HUES6 (cell line): ENCODE results near the gene RBM38.

ENCODE experiments used
- H3K27ac ChIP-seq: 2 replicates; pipeline ENCODE4 v1.7.0; 2013; ENCODE audit warnings: low read depth, mild to moderate bottlenecking, low read length, inconsistent platforms
- H3K27me3 ChIP-seq: 2 replicates; pipeline ENCODE4 v1.6.1; 2013; ENCODE audit warnings: low read length; ENCODE audit not compliant: control insufficient read depth, insufficient read depth
- H3K36me3 ChIP-seq: 2 replicates; pipeline ENCODE4 v1.6.1; 2013; ENCODE audit warnings: low read length; ENCODE audit not compliant: control insufficient read depth, insufficient read depth
- H3K4me1 ChIP-seq: 2 replicates; pipeline ENCODE4 v1.6.1; 2013; ENCODE audit warnings: low read length; ENCODE audit not compliant: control insufficient read depth, insufficient read depth
- H3K4me3 ChIP-seq: 2 replicates; pipeline ENCODE4 v1.5.1; 2013; ENCODE audit warnings: low read depth, low read length
- H3K9ac ChIP-seq: one replicate; pipeline ENCODE4 v1.6.1; 2013; ENCODE audit warnings: mild to moderate bottlenecking, low read length
- H3K9me3 ChIP-seq: 2 replicates; pipeline ENCODE4 v1.6.1; 2013; ENCODE audit warnings: low read depth, low read length; ENCODE audit not compliant: control insufficient read depth, insufficient read depth

RBM38 gene

GRCh38 chr20:57352305-57352704, 38.9 kb upstream of the RBM38 start:
- no peaks in the 10 kb centered on the region for H3K27me3 ChIP-seq
- no peak overlapping the region for H3K27ac ChIP-seq
- no peaks in the 10 kb centered on the region; the same call in none of the 2 replicates for H3K36me3 ChIP-seq
- peak overlapping the region; percentile 100; the same call in 1 of the 2 replicates for H3K4me3 ChIP-seq
- 0 out of 2 replicates have a peak, but pooled peaks cover 6% of the 10 kb centered on the region for H3K4me1 ChIP-seq
- peak overlapping the region; percentile 26 for H3K9ac ChIP-seq
- H3K9me3 ChIP-seq, result no peaks in the 10 kb centered on the region

- Histone ChIP-seq H3K4me1 (0 out of 2 replicates have a peak, but pooled peaks cover 6% of the 10 kb centered on the region), H3K4me3 (no peak overlapping the region), H3K27ac (no peak overlapping the region), H3K27me3 (no peaks in the 10 kb centered on the region), H3K9me3 (no peaks in the 10 kb centered on the region), H3K9ac (no peak overlapping the region), H3K36me3 (no peaks in the 10 kb centered on the region; the same call in none of the 2 replicates)
Measured at GRCh38 chr20:57353351-57353750, 37.8 kb upstream of the RBM38 start.

- Histone ChIP-seq H3K4me3 (no peak overlapping the region), H3K27ac (no peak overlapping the region), H3K27me3 (no peaks in the 10 kb centered on the region), H3K4me1 (no peaks in the 10 kb centered on the region), H3K9ac (no peak overlapping the region), H3K9me3 (peaks cover 4% of the 10 kb centered on the region), H3K36me3 (peaks cover 37% of the 10 kb centered on the region)
Measured at GRCh38 chr20:57361517-57361916, 29.7 kb upstream of the RBM38 start.

GRCh38 chr20:57364451-57364850, 26.7 kb upstream of the RBM38 start:
- no peak overlapping the region for H3K4me3 ChIP-seq
- H3K27me3 ChIP-seq, result no peaks in the 10 kb centered on the region
- no peak overlapping the region for H3K27ac ChIP-seq
- no peaks in the 10 kb centered on the region for H3K4me1 ChIP-seq
- H3K36me3 ChIP-seq, result peaks cover 66% of the 10 kb centered on the region
- peaks cover 4% of the 10 kb centered on the region for H3K9me3 ChIP-seq
- H3K9ac ChIP-seq, result no peak overlapping the region

- Histone ChIP-seq H3K9ac (no peak overlapping the region), H3K9me3 (no peaks in the 10 kb centered on the region)
Measured at GRCh38 chr20:57369596-57369995, 21.6 kb upstream of the RBM38 start.

GRCh38 chr20:57370316-57370715, 20.9 kb upstream of the RBM38 start:
- Histone ChIP-seq H3K4me3 (no peak overlapping the region), H3K36me3 (peaks cover 100% of the 10 kb centered on the region), H3K4me1 (peaks cover 7% of the 10 kb centered on the region), H3K9ac (no peak overlapping the region), H3K27me3 (no peaks in the 10 kb centered on the region), H3K27ac (no peak overlapping the region), H3K9me3 (no peaks in the 10 kb centered on the region)

More at GRCh38 chr20:57369596-57369995, 21.6 kb upstream of the RBM38 start:
- Histone ChIP-seq H3K27ac (no peak overlapping the region), H3K4me3 (no peak overlapping the region), H3K36me3 (peaks cover 99% of the 10 kb centered on the region), H3K27me3 (no peaks in the 10 kb centered on the region), H3K4me1 (peaks cover 6% of the 10 kb centered on the region)

- Histone ChIP-seq H3K27ac (no peak overlapping the region), H3K4me3 (no peak overlapping the region), H3K4me1 (peaks cover 7% of the 10 kb centered on the region), H3K27me3 (no peaks in the 10 kb centered on the region), H3K9me3 (no peaks in the 10 kb centered on the region), H3K9ac (no peak overlapping the region), H3K36me3 (peaks cover 100% of the 10 kb centered on the region)
Measured at GRCh38 chr20:57371363-57371762, 19.8 kb upstream of the RBM38 start.

GRCh38 chr20:57372157-57372556, 19.0 kb upstream of the RBM38 start:
- Histone ChIP-seq H3K4me3 (no peak overlapping the region), H3K9me3 (no peaks in the 10 kb centered on the region), H3K36me3 (peaks cover 100% of the 10 kb centered on the region), H3K4me1 (peaks cover 7% of the 10 kb centered on the region), H3K27ac (no peak overlapping the region), H3K9ac (no peak overlapping the region), H3K27me3 (no peaks in the 10 kb centered on the region)

- Histone ChIP-seq H3K9ac (no peak overlapping the region), H3K27ac (no peak overlapping the region), H3K4me3 (no peak overlapping the region), H3K27me3 (no peaks in the 10 kb centered on the region), H3K4me1 (peaks cover 7% of the 10 kb centered on the region), H3K36me3 (peaks cover 100% of the 10 kb centered on the region), H3K9me3 (no peaks in the 10 kb centered on the region)
Measured at GRCh38 chr20:57372581-57373350, 18.4 kb upstream of the RBM38 start.

GRCh38 chr20:57374343-57374930, 16.8 kb upstream of the RBM38 start:
- peak overlapping the region; percentile 19; the same call in 1 of the 2 replicates for H3K27ac ChIP-seq
- peaks cover 7% of the 10 kb centered on the region for H3K4me1 ChIP-seq
- H3K36me3 ChIP-seq, result peaks cover 96% of the 10 kb centered on the region
- H3K9ac ChIP-seq, result no peak overlapping the region
- H3K27me3 ChIP-seq, result no peaks in the 10 kb centered on the region
- no peaks in the 10 kb centered on the region for H3K9me3 ChIP-seq
- H3K4me3 ChIP-seq, result no peak overlapping the region

GRCh38 chr20:57374931-57375651, 16.1 kb upstream of the RBM38 start:
- H3K36me3 ChIP-seq, result peaks cover 95% of the 10 kb centered on the region
- no peak overlapping the region for H3K9ac ChIP-seq
- H3K4me3 ChIP-seq, result no peak overlapping the region
- H3K27ac ChIP-seq, result peak overlapping the region; percentile 13; the same call in 1 of the 2 replicates
- H3K27me3 ChIP-seq, result no peaks in the 10 kb centered on the region
- H3K4me1 ChIP-seq, result peaks cover 7% of the 10 kb centered on the region
- H3K9me3 ChIP-seq, result no peaks in the 10 kb centered on the region
